Astrocyte of the spinal cord (primary cell): ENCODE data around the gene MYBL2.

Experiments
- DNase-seq: peaks from one replicate; pipeline ENCODE4 v3.0.0; 2011; ENCODE audit warnings: low read depth, low spot score
- H3K4me3 ChIP-seq: 2 replicates; pipeline ENCODE4 v1.5.1; 2011; ENCODE audit warnings: low read depth, mild to moderate bottlenecking, low read length, moderate library complexity
- CTCF ChIP-seq: IDR thresholded peaks from 2 replicates; pipeline ENCODE4 v1.5.1; 2012; ENCODE audit warnings: low read depth, mild to moderate bottlenecking, low read length, inconsistent platforms
- in situ Hi-C: cut with HindIII; loops from 2 replicates; pipeline ENCODE4 v1.10.0; 2017; ENCODE audit warnings: low sequenced_read_pairs

Gene MYBL2

GRCh38 chr20:43761386-43762340, 94.7 kb downstream of the MYBL2 start:
- in situ Hi-C loops: no loop called here
- DNase-seq: peak; percentile 39
- no peak overlapping the region for H3K4me3 ChIP-seq
- no peak for TF ChIP-seq CTCF

- no peak for TF ChIP-seq CTCF
- in situ Hi-C loops: no loop called here
- no peak for DNase-seq
- no peak overlapping the region for H3K4me3 ChIP-seq
Observed at GRCh38 chr20:43762911-43763310, 96.0 kb downstream of the MYBL2 start.

- no peak overlapping the region for H3K4me3 ChIP-seq
- no peak for DNase-seq
- TF ChIP-seq CTCF: no peak
- in situ Hi-C loops: no loop called here
Observed at GRCh38 chr20:43765916-43766315, 99.0 kb downstream of the MYBL2 start.
